ENCODE measurements around the gene BLTP1. TPM values are rescaled to one million over a fixed set of nuclear protein-coding genes. Genes with fewer than 3 reads are reported as not detected.

Gene BLTP1
- total RNA-seq, 4 donors from 2014 or later, result 79.6 to 103 (median 82.4) TPM

DNA sequence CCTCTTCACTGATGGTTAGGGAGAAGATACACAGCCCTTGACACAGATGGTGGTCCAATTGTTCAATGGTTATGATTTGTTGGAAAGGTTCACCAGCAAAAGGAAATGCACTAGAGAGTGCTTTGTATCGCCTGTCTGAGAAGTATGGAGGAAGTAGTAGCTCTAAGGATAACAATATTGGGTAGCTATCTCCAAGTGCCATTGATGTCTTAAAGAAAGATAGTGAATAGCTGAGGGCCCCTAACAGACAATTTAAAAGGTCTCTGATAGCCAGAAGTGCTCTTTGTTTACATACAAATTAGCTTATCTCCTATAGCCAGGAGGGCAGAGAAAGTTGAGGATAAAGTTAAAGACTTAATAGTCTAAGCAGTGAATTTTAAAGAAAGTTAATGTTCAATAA, 33.9 kb upstream of the BLTP1 start:
- intact Hi-C loops (cut with DNase I), result no loop called here
- H3K27ac ChIP-seq (replicated peaks in 1 of 4), result no peak overlapping the region
- no peaks in the 10 kb centered on the region for H3K4me1 ChIP-seq
- H3K4me3 ChIP-seq, result no peak overlapping the region
- H3K9me3 ChIP-seq, result no peaks in the 10 kb centered on the region
- TF ChIP-seq EP300 (IDR thresholded peaks at IDR 0.05), result no peak
- TF ChIP-seq, protein P1, sequence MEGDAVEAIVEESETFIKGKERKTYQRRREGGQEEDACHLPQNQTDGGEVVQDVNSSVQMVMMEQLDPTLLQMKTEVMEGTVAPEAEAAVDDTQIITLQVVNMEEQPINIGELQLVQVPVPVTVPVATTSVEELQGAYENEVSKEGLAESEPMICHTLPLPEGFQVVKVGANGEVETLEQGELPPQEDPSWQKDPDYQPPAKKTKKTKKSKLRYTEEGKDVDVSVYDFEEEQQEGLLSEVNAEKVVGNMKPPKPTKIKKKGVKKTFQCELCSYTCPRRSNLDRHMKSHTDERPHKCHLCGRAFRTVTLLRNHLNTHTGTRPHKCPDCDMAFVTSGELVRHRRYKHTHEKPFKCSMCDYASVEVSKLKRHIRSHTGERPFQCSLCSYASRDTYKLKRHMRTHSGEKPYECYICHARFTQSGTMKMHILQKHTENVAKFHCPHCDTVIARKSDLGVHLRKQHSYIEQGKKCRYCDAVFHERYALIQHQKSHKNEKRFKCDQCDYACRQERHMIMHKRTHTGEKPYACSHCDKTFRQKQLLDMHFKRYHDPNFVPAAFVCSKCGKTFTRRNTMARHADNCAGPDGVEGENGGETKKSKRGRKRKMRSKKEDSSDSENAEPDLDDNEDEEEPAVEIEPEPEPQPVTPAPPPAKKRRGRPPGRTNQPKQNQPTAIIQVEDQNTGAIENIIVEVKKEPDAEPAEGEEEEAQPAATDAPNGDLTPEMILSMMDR (IDR thresholded peaks at IDR 0.05), result no peak
- no peak for TF ChIP-seq POLR2A (IDR thresholded peaks at IDR 0.05; ENCODE audit: low read depth)
- no peak for TF ChIP-seq POLR2AphosphoS5 (IDR thresholded peaks at IDR 0.05)
- H3K36me3 ChIP-seq, result no peaks in the 10 kb centered on the region
- no peak for DNase-seq (ENCODE audit: extremely low spot score)
- WGBS, result 68% methylated on average over 1 of the region's 1 CpG
- H3K27me3 ChIP-seq, result no peaks in the 10 kb centered on the region

DNA sequence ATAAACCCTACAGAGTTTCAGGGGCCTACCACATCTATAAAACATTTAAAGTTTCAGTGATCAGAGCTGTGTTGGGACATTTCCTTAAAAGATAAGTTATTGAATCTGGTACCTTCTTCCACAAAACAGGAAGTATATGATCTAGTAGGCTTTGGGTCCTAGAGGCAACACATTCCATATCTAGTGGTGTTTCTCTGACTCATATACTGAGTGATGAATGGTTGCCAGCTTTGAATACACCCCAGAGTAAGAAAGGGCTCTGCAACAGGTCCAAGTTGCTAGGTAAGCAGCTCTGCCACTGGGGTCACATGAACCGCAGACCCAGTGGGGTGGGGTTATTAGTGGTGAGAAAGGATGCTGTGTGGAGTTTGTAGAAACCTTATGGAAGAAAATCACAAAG, 32.4 kb upstream of the BLTP1 start:
- Histone ChIP-seq H3K4me3 (no peak overlapping the region), H3K36me3 (no peaks in the 10 kb centered on the region), H3K27me3 (no peaks in the 10 kb centered on the region), H3K9me3 (no peaks in the 10 kb centered on the region), H3K27ac (replicated peaks in 1 of 4) (no peak overlapping the region), H3K4me1 (no peaks in the 10 kb centered on the region)
- intact Hi-C loops (cut with DNase I), result no loop called here
- TF ChIP-seq, protein P1 (IDR thresholded peaks at IDR 0.05), result no peak
- TF ChIP-seq POLR2A (IDR thresholded peaks at IDR 0.05; ENCODE audit: low read depth), result no peak
- TF ChIP-seq POLR2AphosphoS5 (IDR thresholded peaks at IDR 0.05), result no peak
- no peak for TF ChIP-seq EP300 (IDR thresholded peaks at IDR 0.05)
- 100% methylated on average over 1 of the region's 1 CpG for WGBS
- no peak for DNase-seq (ENCODE audit: extremely low spot score)

DNA sequence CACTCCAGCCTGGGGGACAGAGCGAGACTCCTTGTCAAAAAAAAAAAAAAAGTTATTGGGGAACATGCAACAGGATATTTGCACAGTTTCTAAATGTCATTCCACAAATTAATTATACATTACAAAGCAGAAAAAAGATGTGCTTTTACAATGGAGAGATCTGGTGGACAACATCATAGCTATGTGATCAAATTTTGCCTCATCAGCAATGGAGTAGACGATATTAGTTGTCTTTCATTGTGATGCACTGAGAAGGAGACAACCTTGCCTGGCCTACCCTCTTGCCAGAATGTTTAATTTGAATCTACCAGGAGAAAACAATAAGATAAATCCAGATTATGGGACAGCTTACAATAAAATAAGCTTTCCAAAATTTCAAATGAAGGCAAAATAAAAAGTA, 30.5 kb upstream of the BLTP1 start:
- TF ChIP-seq POLR2A (IDR thresholded peaks at IDR 0.05; ENCODE audit: low read depth), result no peak
- TF ChIP-seq POLR2AphosphoS5 (IDR thresholded peaks at IDR 0.05), result no peak
- TF ChIP-seq, protein P1 (IDR thresholded peaks at IDR 0.05), result no peak
- TF ChIP-seq EP300 (IDR thresholded peaks at IDR 0.05), result no peak
- H3K27ac ChIP-seq (replicated peaks in 1 of 4), result no peak overlapping the region
- no peaks in the 10 kb centered on the region for H3K4me1 ChIP-seq
- intact Hi-C loops (cut with DNase I), result no loop called here
- no peak overlapping the region for H3K4me3 ChIP-seq
- 89% methylated on average over 2 of the region's 2 CpGs for WGBS
- H3K36me3 ChIP-seq, result no peaks in the 10 kb centered on the region
- DNase-seq (ENCODE audit: extremely low spot score), result no peak
- H3K9me3 ChIP-seq, result no peaks in the 10 kb centered on the region
- H3K27me3 ChIP-seq, result no peaks in the 10 kb centered on the region

DNA sequence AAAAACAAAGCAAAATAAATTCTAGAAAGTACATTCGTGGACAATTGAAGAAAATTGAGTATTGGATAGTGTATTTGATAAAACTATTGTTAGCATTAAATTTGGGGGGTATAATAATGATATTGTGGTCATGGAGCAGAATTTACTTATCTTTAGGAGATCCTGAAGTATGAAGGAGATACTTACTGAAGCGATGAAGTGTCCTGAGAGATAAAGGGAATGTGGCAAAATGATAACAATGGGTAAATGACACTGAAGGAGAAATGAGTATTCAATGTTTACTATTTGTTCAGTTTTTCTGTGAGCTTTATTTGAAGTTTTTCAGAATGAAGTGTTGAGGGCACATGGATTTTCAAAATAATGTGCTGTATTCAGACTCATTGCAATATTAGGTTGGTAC, 30.0 kb upstream of the BLTP1 start:
- TF ChIP-seq, protein P1 (IDR thresholded peaks at IDR 0.05), result no peak
- TF ChIP-seq EP300 (IDR thresholded peaks at IDR 0.05) (no peak), POLR2AphosphoS5 (IDR thresholded peaks at IDR 0.05) (no peak), POLR2A (IDR thresholded peaks at IDR 0.05; ENCODE audit: low read depth) (no peak)
- 82% methylated on average over 2 of the region's 2 CpGs for WGBS
- no peak for DNase-seq (ENCODE audit: extremely low spot score)
- no peaks in the 10 kb centered on the region for H3K9me3 ChIP-seq
- H3K4me1 ChIP-seq, result no peaks in the 10 kb centered on the region
- H3K27me3 ChIP-seq, result no peaks in the 10 kb centered on the region
- intact Hi-C loops (cut with DNase I), result no loop called here
- H3K36me3 ChIP-seq, result no peaks in the 10 kb centered on the region
- no peak overlapping the region for H3K27ac ChIP-seq (replicated peaks in 1 of 4)
- no peak overlapping the region for H3K4me3 ChIP-seq

DNA sequence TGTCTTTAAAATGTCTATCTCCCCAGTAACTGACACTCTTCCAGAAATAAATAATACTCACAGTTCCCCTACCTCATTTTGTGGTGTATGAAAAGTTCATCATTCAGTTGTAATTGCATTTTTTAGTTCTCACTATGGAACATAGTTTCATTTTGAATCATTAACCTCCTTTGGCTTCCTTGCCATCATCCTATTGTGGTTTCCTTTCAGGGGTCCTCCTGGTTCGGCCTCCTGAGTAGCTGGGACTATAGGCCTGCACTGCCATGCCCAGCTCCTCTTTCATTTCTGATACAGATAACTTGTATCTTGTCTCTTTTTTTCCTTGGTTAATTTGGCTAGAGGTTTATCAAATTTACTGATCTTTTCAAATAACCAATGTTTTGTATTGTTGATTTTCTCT, 23.1 kb upstream of the BLTP1 start:
- Histone ChIP-seq H3K27me3 (no peaks in the 10 kb centered on the region), H3K4me1 (no peaks in the 10 kb centered on the region), H3K9me3 (no peaks in the 10 kb centered on the region), H3K27ac (replicated peaks in 1 of 4) (no peak overlapping the region), H3K36me3 (no peaks in the 10 kb centered on the region), H3K4me3 (no peak overlapping the region)
- DNase-seq (ENCODE audit: extremely low spot score), result no peak
- intact Hi-C loops (cut with DNase I), result no loop called here
- TF ChIP-seq POLR2A (IDR thresholded peaks at IDR 0.05; ENCODE audit: low read depth), result no peak
- TF ChIP-seq, protein P1 (IDR thresholded peaks at IDR 0.05), result no peak
- TF ChIP-seq EP300 (IDR thresholded peaks at IDR 0.05), result no peak
- no peak for TF ChIP-seq POLR2AphosphoS5 (IDR thresholded peaks at IDR 0.05)
- 85% methylated on average over 1 of the region's 1 CpG for WGBS

Data from esophagus muscularis mucosa (tissue), 4 donors.